ENCODE results near the gene REG3A.

Gene REG3A

GRCh38 chr2:79159653-79160052, at the start of gene REG3A:
Gene REG3A (minus strand): TSS chr2:79159753. CDS start chr2:79159405, 348 bp downstream.
- no peak for DNase-seq (ENCODE audit: low read depth)

GRCh38 chr2:79200762-79201161, 41.2 kb upstream of the REG3A start:
- DNase-seq (ENCODE audit: low read depth): no peak

- DNase-seq (ENCODE audit: low read depth): no peak
These were observed 32.3 kb upstream of the REG3A start for GRCh38 chr2:79191816-79192215.

GRCh38 chr2:79191081-79191480, 31.5 kb upstream of the REG3A start:
- DNase-seq (ENCODE audit: low read depth): no peak

- DNase-seq (ENCODE audit: low read depth): no peak
These were observed 29.9 kb upstream of the REG3A start for GRCh38 chr2:79189465-79189864.

- no peak for DNase-seq (ENCODE audit: low read depth)
These were observed 22.1 kb upstream of the REG3A start for GRCh38 chr2:79181617-79182016.

- DNase-seq (ENCODE audit: low read depth): no peak
These were observed 20.5 kb upstream of the REG3A start for GRCh38 chr2:79180092-79180491.

- no peak for DNase-seq (ENCODE audit: low read depth)
These were observed 19.5 kb upstream of the REG3A start for GRCh38 chr2:79179036-79179435.

- DNase-seq (ENCODE audit: low read depth): no peak
These were observed 18.6 kb upstream of the REG3A start for GRCh38 chr2:79178076-79178674.

GRCh38 chr2:79171348-79171958, 11.9 kb upstream of the REG3A start:
- no peak for DNase-seq (ENCODE audit: low read depth)

- DNase-seq (ENCODE audit: low read depth): no peak
These were observed 3.2 kb upstream of the REG3A start for GRCh38 chr2:79162801-79163200.

GRCh38 chr2:79162132-79162531, 2.6 kb upstream of the REG3A start:
- DNase-seq (ENCODE audit: low read depth): no peak

- DNase-seq (ENCODE audit: low read depth): no peak
These were observed 523 bp downstream of the REG3A start for GRCh38 chr2:79159030-79159429.

- no peak for DNase-seq (ENCODE audit: low read depth)
These were observed 3.6 kb downstream of the REG3A start for GRCh38 chr2:79155826-79156476.

- no peak for DNase-seq (ENCODE audit: low read depth)
These were observed 20.1 kb downstream of the REG3A start for GRCh38 chr2:79139423-79139822.

GRCh38 chr2:79138385-79138784, 21.2 kb downstream of the REG3A start:
- no peak for DNase-seq (ENCODE audit: low read depth)

GRCh38 chr2:79131687-79132086, 27.9 kb downstream of the REG3A start:
- no peak for DNase-seq (ENCODE audit: low read depth)

GRCh38 chr2:79129804-79130203, 29.7 kb downstream of the REG3A start:
- DNase-seq (ENCODE audit: low read depth): no peak

- DNase-seq (ENCODE audit: low read depth): no peak
These were observed 30.3 kb downstream of the REG3A start for GRCh38 chr2:79129260-79129659.

GRCh38 chr2:79128406-79128805, 31.1 kb downstream of the REG3A start:
- no peak for DNase-seq (ENCODE audit: low read depth)

- DNase-seq (ENCODE audit: low read depth): no peak
These were observed 33.9 kb downstream of the REG3A start for GRCh38 chr2:79125721-79125985.

GRCh38 chr2:79124907-79125720, 34.4 kb downstream of the REG3A start:
- no peak for DNase-seq (ENCODE audit: low read depth)

- DNase-seq (ENCODE audit: low read depth): no peak
These were observed 36.9 kb downstream of the REG3A start for GRCh38 chr2:79122676-79123075.
